ENCODE measurements around the gene RAB8B. TPM values are rescaled to one million over a fixed set of nuclear protein-coding genes. Genes with fewer than 3 reads are reported as not detected.

The RAB8B gene
- polyA plus RNA-seq, 4 donors, result 25.5 to 33.4 (median 30.9) TPM

- DNase-seq (ENCODE audit: low read depth in 4 of 4, low spot score in 2 of 4), result no peak
Measured at GRCh38 chr15:63301088-63301487, 111.7 kb downstream of the RAB8B start.

- DNase-seq (ENCODE audit: low read depth in 4 of 4, low spot score in 2 of 4), result no peak
Measured at GRCh38 chr15:63305260-63305659, 115.9 kb downstream of the RAB8B start.

GRCh38 chr15:63306492-63307073, 117.2 kb downstream of the RAB8B start:
- DNase-seq (ENCODE audit: low read depth in 4 of 4, low spot score in 2 of 4), result no peak

DNA sequence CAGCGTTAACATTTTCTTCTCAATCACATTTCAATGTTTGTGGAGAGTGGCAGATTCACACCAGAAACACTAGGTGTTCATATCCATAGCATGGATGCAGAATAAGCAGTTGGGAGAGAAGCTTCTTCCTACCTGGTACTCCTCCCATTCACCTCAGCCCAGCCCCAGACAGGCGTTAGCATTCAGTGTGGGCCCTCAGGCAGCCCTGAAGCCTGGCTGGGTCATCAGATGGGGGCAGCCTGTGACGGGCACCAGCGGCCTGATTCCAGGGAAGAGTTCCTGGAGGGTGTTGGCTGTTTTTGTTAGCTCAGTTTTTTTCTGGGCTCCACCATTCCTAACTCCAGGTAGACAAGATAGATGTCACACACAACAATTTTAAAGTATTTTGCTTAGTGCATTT, 119.1 kb downstream of the RAB8B start:
- no peak for DNase-seq (ENCODE audit: low read depth in 4 of 4, low spot score in 2 of 4)

DNA sequence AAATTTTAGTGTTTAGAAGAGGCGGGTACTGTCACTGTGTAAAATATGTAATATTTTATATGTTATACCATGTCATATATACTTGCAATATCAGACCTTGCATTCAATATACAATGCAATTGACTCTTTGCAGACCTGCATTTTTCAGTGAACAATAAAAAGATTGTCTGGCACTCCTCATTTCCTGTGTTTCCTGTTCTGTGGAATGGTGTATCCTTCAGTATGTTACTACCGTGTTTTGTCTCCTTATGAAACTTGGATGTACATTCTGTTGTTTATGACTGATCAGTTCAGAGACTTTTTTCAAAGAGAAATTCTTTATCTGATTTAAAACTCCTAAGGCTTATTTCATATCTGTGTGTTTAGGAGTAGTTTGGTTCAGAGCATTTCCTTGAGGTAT, 119.5 kb downstream of the RAB8B start:
- no peak for DNase-seq (ENCODE audit: low read depth in 4 of 4, low spot score in 2 of 4)

DNA sequence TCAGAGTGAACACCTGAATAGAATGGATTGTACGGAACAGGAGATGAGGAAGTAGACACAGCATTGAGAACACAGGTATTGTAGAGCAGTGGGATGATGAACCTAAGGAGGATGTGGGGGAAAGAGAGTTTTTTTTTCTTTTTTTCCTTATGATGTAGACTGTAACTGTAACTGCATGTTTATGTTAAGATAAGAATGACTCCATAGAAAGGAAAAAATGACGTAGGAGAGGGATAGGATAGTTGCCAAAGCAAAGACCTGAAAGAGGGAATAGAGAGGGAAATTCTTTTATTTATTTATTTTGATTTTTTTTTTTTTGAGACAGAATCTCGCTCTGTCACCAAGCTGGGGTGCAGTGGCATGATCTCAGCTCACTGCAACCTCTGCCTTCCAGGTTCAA, 121.2 kb downstream of the RAB8B start:
- DNase-seq (ENCODE audit: low read depth in 4 of 4, low spot score in 2 of 4), result no peak

DNA sequence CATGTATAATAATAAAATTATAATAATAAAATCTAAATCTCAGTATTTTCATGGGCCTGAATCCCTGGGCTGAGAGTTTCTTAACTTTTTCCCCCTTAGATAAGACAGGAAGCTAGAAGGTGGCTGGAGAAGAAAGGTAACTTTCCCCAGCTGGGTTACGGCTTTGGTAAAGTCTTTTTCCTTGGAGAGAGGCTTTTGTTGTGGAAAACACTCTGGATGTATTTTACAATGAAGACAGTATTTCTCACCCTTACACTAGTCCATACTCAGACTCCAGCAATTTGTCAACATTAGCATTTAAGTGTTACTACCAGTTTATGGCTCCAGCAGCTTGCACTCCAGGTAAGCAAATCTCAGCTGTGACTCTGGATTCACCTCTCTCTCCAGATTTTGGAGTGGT, 122.9 kb downstream of the RAB8B start:
- DNase-seq (ENCODE audit: low read depth in 4 of 4, low spot score in 2 of 4), result no peak

GRCh38 chr15:63313825-63314224, 124.4 kb downstream of the RAB8B start:
- DNase-seq (ENCODE audit: low read depth in 4 of 4, low spot score in 2 of 4), result no peak

- no peak for DNase-seq (ENCODE audit: low read depth in 4 of 4, low spot score in 2 of 4)
Measured at GRCh38 chr15:63314409-63314808, 125.0 kb downstream of the RAB8B start.

Other genes starting within 250 kb of the RAB8B start
- 100 to 1,000 TPM; 453 to 683 (median 526) TPM for gene TPM1, start 146.9 kb upstream of the RAB8B start, polyA plus RNA-seq (ENCODE audit: insufficient read length in 4 of 4)
- 10 to 100 TPM; 15.4 to 24.3 (median 18.8) TPM for gene LACTB, start 67.7 kb upstream of the RAB8B start, polyA plus RNA-seq (ENCODE audit: insufficient read length in 4 of 4)
- gene RPS27L, start 32.1 kb upstream of the RAB8B start, polyA plus RNA-seq (ENCODE audit: insufficient read length in 4 of 4), result 100 to 1,000 TPM in 2 of 4 donors, 10 to 100 TPM in 2; 81.3 to 110 (median 100) TPM
- 10 to 100 TPM; 16.9 to 19.1 (median 18.1) TPM for gene APH1B, start 88.0 kb downstream of the RAB8B start, polyA plus RNA-seq (ENCODE audit: insufficient read length in 4 of 4)
- gene CA12, start 192.2 kb downstream of the RAB8B start, polyA plus RNA-seq (ENCODE audit: insufficient read length in 4 of 4), result 100 to 1,000 TPM; 123 to 146 (median 129) TPM

All from left renal cortex interstitium (tissue), 4 donors.